Diencephalon (tissue), 1 donor: ENCODE data around the gene TAF4. TPM values are rescaled to one million over a fixed set of nuclear protein-coding genes. Genes with fewer than 3 reads are reported as not detected.

Source experiments
- small RNA-seq: library from RNA; depleted of rRNA; stranded (forward); fragments of <200 nt; gene quantifications from one replicate; pipeline ENCODE3, GENCODE V24; 2014
- total RNA-seq: library from RNA; depleted of rRNA; stranded (reverse); fragments of >200 nt; gene quantifications from one replicate; pipeline ENCODE4 v1.2.3, GENCODE V29; 2014

The TAF4 gene, protein sequence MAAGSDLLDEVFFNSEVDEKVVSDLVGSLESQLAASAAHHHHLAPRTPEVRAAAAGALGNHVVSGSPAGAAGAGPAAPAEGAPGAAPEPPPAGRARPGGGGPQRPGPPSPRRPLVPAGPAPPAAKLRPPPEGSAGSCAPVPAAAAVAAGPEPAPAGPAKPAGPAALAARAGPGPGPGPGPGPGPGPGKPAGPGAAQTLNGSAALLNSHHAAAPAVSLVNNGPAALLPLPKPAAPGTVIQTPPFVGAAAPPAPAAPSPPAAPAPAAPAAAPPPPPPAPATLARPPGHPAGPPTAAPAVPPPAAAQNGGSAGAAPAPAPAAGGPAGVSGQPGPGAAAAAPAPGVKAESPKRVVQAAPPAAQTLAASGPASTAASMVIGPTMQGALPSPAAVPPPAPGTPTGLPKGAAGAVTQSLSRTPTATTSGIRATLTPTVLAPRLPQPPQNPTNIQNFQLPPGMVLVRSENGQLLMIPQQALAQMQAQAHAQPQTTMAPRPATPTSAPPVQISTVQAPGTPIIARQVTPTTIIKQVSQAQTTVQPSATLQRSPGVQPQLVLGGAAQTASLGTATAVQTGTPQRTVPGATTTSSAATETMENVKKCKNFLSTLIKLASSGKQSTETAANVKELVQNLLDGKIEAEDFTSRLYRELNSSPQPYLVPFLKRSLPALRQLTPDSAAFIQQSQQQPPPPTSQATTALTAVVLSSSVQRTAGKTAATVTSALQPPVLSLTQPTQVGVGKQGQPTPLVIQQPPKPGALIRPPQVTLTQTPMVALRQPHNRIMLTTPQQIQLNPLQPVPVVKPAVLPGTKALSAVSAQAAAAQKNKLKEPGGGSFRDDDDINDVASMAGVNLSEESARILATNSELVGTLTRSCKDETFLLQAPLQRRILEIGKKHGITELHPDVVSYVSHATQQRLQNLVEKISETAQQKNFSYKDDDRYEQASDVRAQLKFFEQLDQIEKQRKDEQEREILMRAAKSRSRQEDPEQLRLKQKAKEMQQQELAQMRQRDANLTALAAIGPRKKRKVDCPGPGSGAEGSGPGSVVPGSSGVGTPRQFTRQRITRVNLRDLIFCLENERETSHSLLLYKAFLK
- 8.5 TPM for total RNA-seq

DNA sequence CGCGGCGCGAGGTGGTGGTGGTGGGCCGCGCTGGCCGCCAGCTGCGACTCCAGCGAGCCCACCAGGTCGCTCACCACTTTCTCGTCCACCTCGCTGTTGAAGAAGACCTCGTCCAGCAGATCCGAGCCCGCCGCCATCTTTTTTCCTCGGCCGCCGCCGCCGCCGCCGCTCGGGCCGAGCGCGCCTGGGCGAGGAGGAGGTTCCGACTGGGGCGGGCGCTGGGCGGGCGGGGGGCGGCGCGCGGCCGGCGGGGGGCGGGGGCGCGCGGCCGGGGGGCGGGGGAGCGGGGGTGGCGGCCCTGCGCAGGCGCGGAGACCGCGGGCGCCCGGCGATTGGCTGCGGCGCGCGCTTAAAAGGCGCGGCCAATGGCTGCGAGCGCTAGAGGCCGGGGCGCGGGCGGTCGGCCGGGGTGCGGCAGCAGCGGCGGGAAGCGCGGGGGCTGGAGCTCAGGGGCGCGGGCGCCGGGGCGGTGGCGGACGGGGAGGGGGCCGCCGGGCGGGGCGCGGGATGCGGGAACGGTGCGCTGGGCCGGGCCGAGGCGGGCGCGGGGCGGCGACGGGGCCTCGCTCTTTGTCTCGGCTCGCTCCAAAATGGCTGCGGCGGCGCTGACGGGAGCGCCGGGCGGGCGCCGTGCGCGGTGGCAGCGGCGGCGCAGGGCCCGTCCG, at the start of gene TAF4:
Gene TAF4 (minus strand): TSS at position 208 of the 665 bp plus-strand sequence. CDS start 71 bp downstream, at position 137.

Small RNAs within 50 kb of the gene (small RNA-seq; reads per million reads assigned to genes)
- not detected for gene MIR3195

Other genes with a start within 250 kb of the TAF4 start
- 83.3 TPM for gene LSM14B, start 56.6 kb upstream of the TAF4 start, total RNA-seq
- 116 TPM for gene PSMA7, start 77.5 kb upstream of the TAF4 start, total RNA-seq
- 75.9 TPM for gene SS18L1, start 77.9 kb upstream of the TAF4 start, total RNA-seq
- gene MTG2, start 117.1 kb upstream of the TAF4 start, total RNA-seq = 13.6 TPM
- gene HRH3, start 154.4 kb upstream of the TAF4 start, total RNA-seq = 2.3 TPM
- gene OSBPL2, start 172.6 kb upstream of the TAF4 start, total RNA-seq = 49.4 TPM
- 38.5 TPM for gene ADRM1, start 237.1 kb upstream of the TAF4 start, total RNA-seq